GM11168 (cell line): ENCODE results near the gene ACOXL.

Experiments used
- in situ Hi-C: fragments of 300-500 bp; cut with MboI; formaldehyde crosslinking; loops from one replicate; pipeline ENCODE4 v1.12.0; 2022; ENCODE audit warnings: low sequenced_read_pairs; ENCODE audit not compliant: unreplicated experiment

The ACOXL gene

GRCh38 chr2:110785439-110785838 is 53.1 kb downstream of the ACOXL start:
- in situ Hi-C loops: no loop called here

- in situ Hi-C loops: no loop called here
These were observed 56.6 kb downstream of the ACOXL start for GRCh38 chr2:110788976-110789375.

- in situ Hi-C loops: no loop called here
These were observed 57.3 kb downstream of the ACOXL start for GRCh38 chr2:110789706-110790105.

GRCh38 chr2:110790907-110791306 is 58.5 kb downstream of the ACOXL start:
- in situ Hi-C loops: no loop called here

- in situ Hi-C loops: no loop called here
These were observed 59.1 kb downstream of the ACOXL start for GRCh38 chr2:110791435-110791834.

GRCh38 chr2:110793034-110793433 is 60.7 kb downstream of the ACOXL start:
- in situ Hi-C loops: no loop called here

GRCh38 chr2:110794390-110794789 is 62.0 kb downstream of the ACOXL start:
- in situ Hi-C loops: no loop called here

GRCh38 chr2:110794951-110795350 is 62.6 kb downstream of the ACOXL start:
- in situ Hi-C loops: no loop called here

GRCh38 chr2:110796716-110797301 is 64.4 kb downstream of the ACOXL start:
- in situ Hi-C loops: no loop called here

GRCh38 chr2:110799376-110799775 is 67.0 kb downstream of the ACOXL start:
- in situ Hi-C loops: no loop called here

- in situ Hi-C loops: no loop called here
These were observed 68.4 kb downstream of the ACOXL start for GRCh38 chr2:110800611-110801402.

- in situ Hi-C loops: no loop called here
These were observed 70.0 kb downstream of the ACOXL start for GRCh38 chr2:110802208-110802932.

- in situ Hi-C loops: no loop called here
These were observed 72.1 kb downstream of the ACOXL start for GRCh38 chr2:110804433-110804832.

GRCh38 chr2:110804915-110805314 is 72.5 kb downstream of the ACOXL start:
- in situ Hi-C loops: no loop called here

GRCh38 chr2:110805894-110806452 is 73.6 kb downstream of the ACOXL start:
- in situ Hi-C loops: no loop called here

- in situ Hi-C loops: no loop called here
These were observed 75.1 kb downstream of the ACOXL start for GRCh38 chr2:110807522-110807921.

GRCh38 chr2:110810404-110810803 is 78.0 kb downstream of the ACOXL start:
- in situ Hi-C loops: no loop called here

- in situ Hi-C loops: no loop called here
These were observed 80.6 kb downstream of the ACOXL start for GRCh38 chr2:110812726-110813645.

GRCh38 chr2:110813896-110814295 is 81.5 kb downstream of the ACOXL start:
- in situ Hi-C loops: no loop called here

- in situ Hi-C loops: no loop called here
These were observed 83.6 kb downstream of the ACOXL start for GRCh38 chr2:110815938-110816337.
